RKO (cell line): Measurements from ENCODE around the gene CHML.

Experiments
- DNase-seq: peaks from one replicate; pipeline ENCODE4 v3.0.0-alpha.2; 2016; ENCODE audit warnings: low spot score

The CHML gene

DNA sequence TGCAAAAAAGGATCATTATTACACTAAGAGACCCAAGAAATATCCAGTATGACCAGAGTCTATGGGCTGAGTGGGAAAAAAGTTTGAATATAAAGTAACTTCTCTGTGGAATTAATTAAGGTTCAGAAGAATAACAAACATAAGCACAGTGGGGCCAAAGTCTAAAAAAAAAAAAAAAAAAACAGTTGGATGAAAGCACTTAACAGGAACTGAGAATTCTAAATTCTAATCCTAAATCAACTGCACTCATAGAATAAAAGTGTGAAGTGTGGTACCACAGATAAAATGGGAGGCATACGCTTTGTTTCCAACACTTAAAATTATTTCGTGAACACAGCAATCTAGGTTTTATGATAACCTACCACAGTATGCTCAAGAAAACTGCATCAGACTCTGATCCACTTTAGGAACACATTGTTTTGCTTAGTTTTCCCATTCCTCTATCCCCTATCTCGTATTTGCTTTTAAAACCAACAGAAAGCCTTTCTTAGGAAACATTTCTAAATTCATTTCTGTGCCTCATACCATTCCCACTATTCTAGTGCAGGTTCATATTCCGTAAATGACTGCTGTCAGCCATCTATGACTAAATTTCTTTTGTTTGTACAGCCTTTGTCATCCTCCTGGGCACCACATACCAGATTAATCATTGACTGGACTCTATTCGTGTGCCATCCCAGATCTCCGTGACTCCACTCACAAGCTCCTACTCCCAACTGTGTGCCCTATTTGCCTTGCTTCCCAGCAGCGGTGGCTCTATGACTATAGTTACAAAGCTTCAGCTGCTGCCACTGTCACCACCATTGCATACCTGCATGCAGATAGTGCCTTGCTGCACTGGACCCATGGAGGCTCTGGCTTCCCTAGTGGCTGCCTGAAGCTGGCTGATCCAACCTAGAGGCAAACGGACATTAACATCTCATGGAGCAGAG, 24.9 kb downstream of the CHML start:
- DNase-seq, result peak; percentile 64

- DNase-seq, result no peak
Measured at GRCh38 chr1:241614572-241614971, 25.6 kb downstream of the CHML start.

- no peak for DNase-seq
Measured at GRCh38 chr1:241614144-241614543, 26.0 kb downstream of the CHML start.

- peak; percentile 84 for DNase-seq
Measured at GRCh38 chr1:241612533-241613477, 27.4 kb downstream of the CHML start.

DNA sequence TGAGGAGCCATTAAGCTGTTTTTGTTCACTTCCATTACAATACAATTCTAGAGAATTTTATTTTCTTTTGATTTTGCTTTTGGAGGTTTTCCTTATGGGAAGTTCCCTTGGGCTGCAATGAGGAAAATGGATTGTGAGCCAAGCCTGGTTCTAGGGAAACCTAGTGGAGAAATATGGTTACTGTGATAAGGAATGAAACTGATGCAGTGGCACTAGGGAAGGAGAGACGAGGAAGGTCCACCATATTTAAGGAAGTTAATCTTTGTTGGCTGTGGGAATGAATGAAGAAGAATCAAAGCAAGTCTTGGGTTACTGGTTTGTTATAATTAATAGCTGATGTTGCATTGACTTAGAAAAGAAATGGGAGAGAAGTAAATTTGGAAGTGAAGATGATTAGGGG, 28.4 kb downstream of the CHML start:
- DNase-seq, result no peak

DNA sequence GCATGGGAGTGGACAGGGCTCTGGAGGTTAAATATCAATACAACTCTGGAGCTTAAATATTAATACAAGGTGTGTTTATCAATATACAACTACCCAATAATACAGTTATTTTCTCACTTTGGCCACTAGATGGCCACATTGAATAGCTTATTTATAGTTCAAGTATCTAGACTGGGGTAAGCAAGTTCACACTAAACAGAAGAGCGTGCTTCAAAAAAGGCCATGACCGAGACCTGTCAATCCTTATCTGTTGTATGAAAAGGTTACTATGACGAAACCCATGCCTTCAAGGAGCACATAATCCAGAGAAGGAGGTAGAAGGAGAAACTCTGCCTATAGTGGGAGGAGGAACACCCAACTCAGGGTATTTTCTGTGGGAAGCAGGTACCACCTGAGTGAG, 29.1 kb downstream of the CHML start:
- peak; percentile 84 for DNase-seq

- DNase-seq, result no peak
Measured at GRCh38 chr1:241610056-241610815, 29.9 kb downstream of the CHML start.

- peak; percentile 70 for DNase-seq
Measured at GRCh38 chr1:241608379-241609033, 31.7 kb downstream of the CHML start.

DNA sequence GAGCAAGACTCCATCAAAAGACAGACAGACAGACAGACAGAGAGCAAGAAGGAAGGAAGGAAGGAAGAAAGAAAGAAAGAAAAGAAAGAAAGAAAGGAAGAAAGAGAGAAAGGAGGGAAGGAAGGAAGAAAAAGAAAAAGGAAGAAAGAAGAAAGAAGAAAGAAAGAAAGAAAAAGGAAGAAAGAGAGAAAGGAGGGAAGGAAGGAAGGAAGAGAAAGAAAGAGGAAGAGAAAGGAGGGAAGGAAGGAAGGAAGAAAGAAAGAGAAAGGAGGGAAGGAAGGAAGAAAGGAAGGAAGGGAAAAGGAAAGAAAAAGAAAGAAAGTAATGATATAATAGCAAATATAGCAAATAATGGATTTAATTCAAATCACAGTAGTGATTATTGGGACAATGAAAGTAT, 32.7 kb downstream of the CHML start:
- DNase-seq, result no peak

GRCh38 chr1:241606544-241606943, 33.6 kb downstream of the CHML start:
- DNase-seq, result no peak

GRCh38 chr1:241605146-241605805, 34.9 kb downstream of the CHML start:
- DNase-seq, result peak; percentile 32

- DNase-seq, result no peak
Measured at GRCh38 chr1:241603731-241604245, 36.4 kb downstream of the CHML start.

GRCh38 chr1:241600496-241600901, 39.7 kb downstream of the CHML start:
- DNase-seq, result no peak

DNA sequence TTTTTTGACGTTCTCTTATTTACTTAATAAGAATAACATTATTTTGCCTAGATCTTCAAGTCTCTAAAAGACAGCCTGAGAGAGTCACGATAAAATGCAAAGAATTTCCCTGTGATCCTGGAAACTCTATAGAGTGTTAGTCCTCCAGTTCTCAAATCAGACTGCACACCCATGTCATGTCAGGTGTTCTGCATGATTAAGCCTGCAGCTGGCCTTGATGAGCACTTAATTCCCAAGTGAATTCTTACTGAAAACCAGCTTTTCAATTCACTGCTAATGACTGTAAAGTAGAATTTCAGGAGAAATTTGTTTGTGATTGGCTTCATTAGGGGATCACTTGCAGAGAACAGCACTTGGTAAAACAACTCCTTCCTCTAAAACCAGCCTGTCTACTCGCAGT, 41.9 kb downstream of the CHML start:
- DNase-seq, result no peak

DNA sequence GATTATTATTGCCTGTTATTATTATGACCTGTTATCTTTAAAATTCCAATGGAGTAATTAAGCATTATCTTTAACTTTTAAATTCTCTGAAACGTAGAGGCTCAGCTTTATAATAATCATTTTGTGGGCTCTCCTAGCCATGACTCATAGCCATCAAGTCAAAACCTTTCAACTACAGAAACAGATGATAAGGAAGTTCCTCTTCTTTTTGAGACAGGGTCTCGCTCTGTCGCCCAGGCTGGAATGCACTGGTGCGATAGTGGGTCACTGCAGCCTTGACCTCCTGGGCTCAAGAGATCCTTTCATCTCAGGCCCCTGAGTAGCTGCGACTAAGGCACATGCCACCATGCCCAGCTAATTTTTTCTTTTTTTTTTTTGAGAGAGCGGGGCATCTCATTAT, 43.5 kb downstream of the CHML start:
- no peak for DNase-seq

DNA sequence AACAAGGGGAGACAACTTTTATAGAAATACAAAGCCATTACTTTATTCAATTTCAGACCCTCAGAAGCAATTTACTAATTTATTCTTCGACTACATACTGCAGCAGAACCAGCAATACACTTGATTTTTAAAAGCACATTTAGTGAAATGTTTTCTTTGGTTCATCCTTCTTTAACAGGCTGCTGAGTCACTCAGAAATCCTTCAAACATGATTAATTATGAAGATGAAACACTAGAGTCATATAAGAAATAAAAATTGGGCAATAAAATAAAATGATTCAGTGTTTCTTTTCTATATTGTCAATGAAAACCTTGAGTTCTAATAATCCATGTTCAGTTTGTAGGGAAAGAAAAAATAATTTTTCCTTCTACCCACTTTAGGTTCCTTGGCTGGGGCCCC, 47.0 kb downstream of the CHML start:
- DNase-seq, result no peak

DNA sequence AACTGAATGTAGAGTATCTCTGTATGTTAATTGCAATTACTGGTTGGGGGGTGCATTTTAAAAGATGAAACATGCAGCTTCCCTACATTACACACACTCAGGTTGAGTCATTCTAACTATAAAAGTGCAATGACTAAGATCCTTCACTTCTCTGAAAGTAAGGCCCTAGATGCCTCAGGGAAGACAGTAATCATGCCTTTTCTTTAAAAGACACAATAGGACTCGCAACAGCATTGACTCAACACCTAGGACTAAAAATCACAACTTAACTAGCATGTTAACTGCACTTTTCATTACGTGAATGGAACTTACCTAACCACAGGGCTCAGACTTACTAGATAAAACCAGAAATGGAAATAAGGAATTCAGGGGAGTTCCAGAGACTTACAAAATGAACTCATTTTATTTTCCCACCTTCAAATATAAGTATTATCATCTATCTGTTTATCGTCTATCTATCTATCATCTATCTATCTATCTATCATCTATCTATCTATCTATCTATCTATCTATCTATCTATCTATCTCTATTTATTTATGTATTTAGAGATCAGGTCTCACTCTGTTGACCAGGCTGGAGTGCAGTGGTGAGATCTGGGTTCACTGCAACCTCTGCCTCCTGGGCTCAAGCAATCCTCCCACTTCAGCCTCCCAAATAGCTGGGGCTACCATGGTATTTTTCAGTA, 47.8 kb downstream of the CHML start:
- DNase-seq, result peak; percentile 84

- no peak for DNase-seq
Measured at GRCh38 chr1:241591736-241592135, 48.4 kb downstream of the CHML start.

- peak; percentile 10 for DNase-seq
Measured at GRCh38 chr1:241591317-241591716, 48.9 kb downstream of the CHML start.

- DNase-seq, result no peak
Measured at GRCh38 chr1:241590719-241591118, 49.5 kb downstream of the CHML start.
